Uterus (tissue), 2 donors: ENCODE results near the gene SLC2A8.

Source experiments
- CTCF ChIP-seq, 4 experiments: fragments of 200-600 bp in 2 of 4; fragments of 450-650 bp in 2 of 4; sonication (generic) in 2 of 4; IDR thresholded peaks; one replicate each; pipeline ENCODE4 v1.5.1; 2016 to 2019; ENCODE audit warnings: antibody characterized with exemption in 4 of 4, mild to moderate bottlenecking in 2 of 4, moderate library complexity in 1 of 4
- POLR2A ChIP-seq, 2 donors: fragments of 450-650 bp; IDR thresholded peaks; one replicate each; pipeline ENCODE4 v1.6.1; 2016; ENCODE audit warnings: antibody characterized with exemption in 2 of 2, mild to moderate bottlenecking in 1 of 2, moderate library complexity in 1 of 2

- TF ChIP-seq POLR2A (IDR thresholded peaks at IDR 0.05) (no peak), CTCF (IDR thresholded peaks at IDR 0.05) (no peak)
Observed at GRCh38 chr9:127362829-127363228, 34.1 kb upstream of the SLC2A8 start.
